ENCODE measurements around the gene AJM1. TPM values are rescaled to one million over a fixed set of nuclear protein-coding genes. Genes with fewer than 3 reads are reported as not detected.

Gene AJM1
- total and polyA plus RNA-seq, 2 of the 8 experiments (the other 6 are each of a cell fraction or from before 2014, with no cell fraction given): 0.12 to 0.97 TPM

GRCh38 chr9:136858452-136858843 is 16.2 kb downstream of the AJM1 start (continued):
- no peak for TF ChIP-seq CTCF (IDR thresholded peaks at IDR 0.05; ENCODE audit: control extremely low read depth in 1 of 3, insufficient read depth in 1 of 3, low read depth in 1 of 3, low read length in 3 of 3)

Measured in H1 (cell line).